ENCODE measurements around the gene TMEM120B. TPM values are rescaled to one million over a fixed set of nuclear protein-coding genes. Genes with fewer than 3 reads are reported as not detected.
A peak's percentile ranks its signal among the peaks of the same experiment; 100 is the strongest.

The TMEM120B gene
- total RNA-seq, 1 experiment from 2014 or later = 15.5 TPM

- Mint-ChIP-seq H3K36me3 (ENCODE audit: insufficient read depth, unreplicated experiment) (peaks cover 78% of the 10 kb centered on the region), H3K27me3 (ENCODE audit: insufficient read depth, unreplicated experiment) (no peaks in the 10 kb centered on the region), H3K9me3 (ENCODE audit: unreplicated experiment) (no peaks in the 10 kb centered on the region), H3K27ac (ENCODE audit: unreplicated experiment) (peak overlapping the region; percentile 89), H3K4me3 (ENCODE audit: unreplicated experiment) (peak overlapping the region; percentile 84), H3K4me1 (ENCODE audit: low read depth, unreplicated experiment) (peaks cover 30% of the 10 kb centered on the region)
- TF ChIP-seq CTCF (IDR thresholded peaks at IDR 0.05; ENCODE audit: insufficient read depth in 1 of 2, low read depth in 1 of 2, low read length in 1 of 2, severe bottlenecking in 1 of 2, unreplicated experiment in 1 of 2) = no peak
- Histone ChIP-seq H3K27me3 (replicated peaks; ENCODE audit: control insufficient read depth, insufficient read depth, low read length) (no peaks in the 10 kb centered on the region), H3K36me3 (ENCODE audit: control insufficient read depth, insufficient read depth, low read length) (no peaks in the 10 kb centered on the region; the same call in 1 of the 2 replicates), H3K4me1 (peaks cover 43% of the 10 kb centered on the region), H3K9me3 (no peaks in the 10 kb centered on the region), H3K4me3 (ENCODE audit: low read depth, low read length) (no peak overlapping the region)
- peak in 1 of 2 experiments; percentile 62 for DNase-seq
- intact Hi-C loops (cut with micrococcal nuclease; ENCODE audit: unreplicated experiment) = no loop called here
- BruUV-seq (replicated peaks) = no TSS peak
- ChIA-PET POLR2A (no interaction called here), CTCF (interaction anchor here (0.5 to 6.6 kb wide), 5 partner anchors 14 to 598 kb away, joined by 3 to 145 read pairs (median 10); partner anchors contain the start of gene PSMD9)
These were observed 85.6 kb downstream of the TMEM120B start for GRCh38 chr12:121797937-121798786.

GRCh38 chr12:121798787-121799155 lies 86.2 kb downstream of the TMEM120B start:
- Mint-ChIP-seq H3K9me3 (ENCODE audit: unreplicated experiment) (no peaks in the 10 kb centered on the region), H3K4me3 (ENCODE audit: unreplicated experiment) (peak overlapping the region; percentile 84), H3K4me1 (ENCODE audit: low read depth, unreplicated experiment) (peaks cover 30% of the 10 kb centered on the region), H3K27me3 (ENCODE audit: insufficient read depth, unreplicated experiment) (no peaks in the 10 kb centered on the region), H3K27ac (ENCODE audit: unreplicated experiment) (peak overlapping the region; percentile 89), H3K36me3 (ENCODE audit: insufficient read depth, unreplicated experiment) (peaks cover 78% of the 10 kb centered on the region)
- no peak for DNase-seq
- intact Hi-C loops (cut with micrococcal nuclease; ENCODE audit: unreplicated experiment) = no loop called here
- H3K36me3 ChIP-seq (ENCODE audit: control insufficient read depth, insufficient read depth, low read length) = no peaks in the 10 kb centered on the region; the same call in 1 of the 2 replicates
- no peaks in the 10 kb centered on the region for H3K27me3 ChIP-seq (replicated peaks; ENCODE audit: control insufficient read depth, insufficient read depth, low read length)
- POLR2A ChIA-PET = no interaction called here
- no TSS peak for BruUV-seq (replicated peaks)
- no peaks in the 10 kb centered on the region for H3K9me3 ChIP-seq
- no peak for TF ChIP-seq CTCF (IDR thresholded peaks at IDR 0.05; ENCODE audit: insufficient read depth in 1 of 2, low read depth in 1 of 2, low read length in 1 of 2, severe bottlenecking in 1 of 2, unreplicated experiment in 1 of 2)
- peaks cover 43% of the 10 kb centered on the region for H3K4me1 ChIP-seq
- CTCF ChIA-PET = interaction anchor here (0.5 to 1.8 kb wide), 4 partner anchors 13 to 598 kb away, joined by 3 to 10 read pairs (median 3); no protein-coding TSS in a partner anchor
- no peak overlapping the region for H3K4me3 ChIP-seq (ENCODE audit: low read depth, low read length)

GRCh38 chr12:121799156-121799841 lies 86.7 kb downstream of the TMEM120B start:
- ChIA-PET POLR2A (interaction anchor here (0.6 to 0.7 kb wide), 3 partner anchors 28 to 378 kb away, joined by 3 to 4 read pairs (median 3); no protein-coding TSS in a partner anchor), CTCF (interaction anchor here (0.5 to 1.8 kb wide), 6 partner anchors 12 to 597 kb away, joined by 3 to 10 read pairs (median 3); no protein-coding TSS in a partner anchor)
- Mint-ChIP-seq H3K27ac (ENCODE audit: unreplicated experiment) (peak overlapping the region; percentile 89), H3K27me3 (ENCODE audit: insufficient read depth, unreplicated experiment) (no peaks in the 10 kb centered on the region), H3K36me3 (ENCODE audit: insufficient read depth, unreplicated experiment) (peaks cover 73% of the 10 kb centered on the region), H3K4me1 (ENCODE audit: low read depth, unreplicated experiment) (peaks cover 30% of the 10 kb centered on the region), H3K4me3 (ENCODE audit: unreplicated experiment) (peak overlapping the region; percentile 84), H3K9me3 (ENCODE audit: unreplicated experiment) (no peaks in the 10 kb centered on the region)
- intact Hi-C loops (cut with micrococcal nuclease; ENCODE audit: unreplicated experiment) = no loop called here
- Histone ChIP-seq H3K36me3 (ENCODE audit: control insufficient read depth, insufficient read depth, low read length) (no peaks in the 10 kb centered on the region; the same call in 1 of the 2 replicates), H3K27me3 (replicated peaks; ENCODE audit: control insufficient read depth, insufficient read depth, low read length) (no peaks in the 10 kb centered on the region), H3K4me1 (peaks cover 43% of the 10 kb centered on the region), H3K4me3 (ENCODE audit: low read depth, low read length) (peak overlapping the region; percentile 80), H3K9me3 (no peaks in the 10 kb centered on the region)
- TF ChIP-seq CTCF (IDR thresholded peaks at IDR 0.05; ENCODE audit: insufficient read depth in 1 of 2, low read depth in 1 of 2, low read length in 1 of 2, severe bottlenecking in 1 of 2, unreplicated experiment in 1 of 2) = no peak
- BruUV-seq (replicated peaks) = no TSS peak
- DNase-seq = peak; percentile 84 to 86
